Parathyroid adenoma (tissue), 2 donors: ENCODE measurements around the gene DUSP28.

Experiments used
- H2AFZ ChIP-seq: fragments of 300-600 bp; sonication (generic); one replicate; pipeline ENCODE4 v1.7.0; 2017; ENCODE audit warnings: antibody characterized with exemption, mild to moderate bottlenecking
- H3K27ac ChIP-seq: fragments of 300-600 bp; sonication (generic); one replicate; pipeline ENCODE4 v1.7.0; 2017
- H3K27me3 ChIP-seq: fragments of 300-600 bp; sonication (generic); one replicate; pipeline ENCODE4 v1.7.0; 2017; ENCODE audit warnings: low read length; ENCODE audit not compliant: control insufficient read depth, insufficient read depth
- H3K36me3 ChIP-seq: fragments of 300-600 bp; sonication (generic); one replicate; pipeline ENCODE4 v1.7.0; 2017; ENCODE audit warnings: low read length; ENCODE audit not compliant: control insufficient read depth, insufficient read depth
- H3K4me1 ChIP-seq: fragments of 300-600 bp; sonication (generic); one replicate; pipeline ENCODE4 v1.7.0; 2017; ENCODE audit warnings: control low read depth
- H3K4me2 ChIP-seq: fragments of 300-600 bp; sonication (generic); one replicate; pipeline ENCODE4 v1.7.0; 2017; ENCODE audit warnings: low read length
- H3K4me3 ChIP-seq: fragments of 300-600 bp; sonication (generic); one replicate; pipeline ENCODE4 v1.7.0; 2017; ENCODE audit warnings: low read depth, low read length
- H3K79me2 ChIP-seq: fragments of 300-600 bp; sonication (generic); one replicate; pipeline ENCODE4 v1.7.0; 2017; ENCODE audit warnings: control low read depth
- H3K9ac ChIP-seq: fragments of 300-600 bp; sonication (generic); one replicate; pipeline ENCODE4 v1.7.0; 2017; ENCODE audit warnings: mild to moderate bottlenecking
- H3K9me3 ChIP-seq: fragments of 300-600 bp; sonication (generic); one replicate; pipeline ENCODE4 v1.7.0; 2017; ENCODE audit warnings: low read length; ENCODE audit not compliant: control insufficient read depth
- CTCF ChIP-seq: fragments of 300-600 bp; sonication (generic); IDR thresholded peaks from one replicate; pipeline ENCODE4 v1.7.0; 2017; ENCODE audit warnings: antibody characterized with exemption, mild to moderate bottlenecking
- donor health status: primary hyperparathyroidism.

Gene DUSP28

DNA sequence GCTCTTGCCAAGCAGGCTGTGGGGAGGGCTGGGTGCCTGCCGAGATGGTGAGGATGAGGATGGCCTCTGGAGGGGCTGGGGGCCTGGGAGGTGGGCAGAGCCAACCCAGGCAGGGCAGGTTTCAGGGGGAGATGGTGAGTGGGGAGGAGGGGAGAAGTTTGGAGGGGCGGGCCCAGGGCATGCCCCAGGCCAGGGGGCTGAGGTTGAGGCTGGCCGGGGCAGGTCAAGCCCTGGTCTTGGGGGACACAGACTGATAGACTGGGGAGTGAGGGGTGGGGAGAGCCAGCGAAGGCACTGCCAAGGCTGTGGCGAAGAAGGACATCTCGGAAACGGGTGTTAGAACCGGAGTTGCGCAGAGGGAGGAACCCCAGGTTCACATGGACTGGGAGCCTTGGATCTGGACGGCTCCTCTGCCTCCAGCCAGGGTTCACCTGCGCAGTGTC, 39.0 kb downstream of the DUSP28 start:
- Histone ChIP-seq H3K4me1 (peaks cover 2% of the 10 kb centered on the region), H3K9me3 (no peaks in the 10 kb centered on the region), H3K36me3 (no peaks in the 10 kb centered on the region), H3K79me2 (no peaks in the 10 kb centered on the region), H2AFZ (no peak overlapping the region), H3K4me2 (no peak overlapping the region), H3K27ac (no peak overlapping the region), H3K9ac (no peak overlapping the region), H3K4me3 (no peak overlapping the region), H3K27me3 (no peaks in the 10 kb centered on the region)
- no peak for TF ChIP-seq CTCF

DNA sequence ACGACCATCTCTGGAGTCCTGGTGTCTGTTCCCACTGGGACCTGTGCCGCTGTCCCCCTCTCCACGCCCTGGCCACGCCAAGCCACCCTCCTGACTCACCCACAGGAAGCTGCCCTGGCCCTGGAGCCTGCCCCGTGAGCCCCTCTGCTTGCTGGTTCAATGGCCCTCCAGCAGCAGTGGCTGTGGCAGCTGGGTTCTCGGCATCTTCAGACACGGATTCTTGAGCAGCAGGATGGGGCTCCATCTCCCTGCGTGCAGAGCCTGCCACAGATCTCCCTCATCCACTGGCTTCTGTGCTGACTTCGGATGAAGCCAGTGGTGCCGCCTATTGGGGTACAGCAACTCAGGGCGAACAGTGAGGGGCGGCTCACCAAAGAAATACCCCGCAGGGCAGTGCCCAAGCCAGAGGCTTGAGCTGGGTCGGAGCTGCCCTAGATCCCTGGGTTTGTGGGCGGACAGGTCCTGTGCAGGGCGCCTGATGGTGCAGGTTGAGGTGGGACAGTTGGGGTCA, 40.3 kb downstream of the DUSP28 start:
- peaks cover 9% of the 10 kb centered on the region for H3K4me1 ChIP-seq
- no peak overlapping the region for H3K4me2 ChIP-seq
- H3K36me3 ChIP-seq = no peaks in the 10 kb centered on the region

DNA sequence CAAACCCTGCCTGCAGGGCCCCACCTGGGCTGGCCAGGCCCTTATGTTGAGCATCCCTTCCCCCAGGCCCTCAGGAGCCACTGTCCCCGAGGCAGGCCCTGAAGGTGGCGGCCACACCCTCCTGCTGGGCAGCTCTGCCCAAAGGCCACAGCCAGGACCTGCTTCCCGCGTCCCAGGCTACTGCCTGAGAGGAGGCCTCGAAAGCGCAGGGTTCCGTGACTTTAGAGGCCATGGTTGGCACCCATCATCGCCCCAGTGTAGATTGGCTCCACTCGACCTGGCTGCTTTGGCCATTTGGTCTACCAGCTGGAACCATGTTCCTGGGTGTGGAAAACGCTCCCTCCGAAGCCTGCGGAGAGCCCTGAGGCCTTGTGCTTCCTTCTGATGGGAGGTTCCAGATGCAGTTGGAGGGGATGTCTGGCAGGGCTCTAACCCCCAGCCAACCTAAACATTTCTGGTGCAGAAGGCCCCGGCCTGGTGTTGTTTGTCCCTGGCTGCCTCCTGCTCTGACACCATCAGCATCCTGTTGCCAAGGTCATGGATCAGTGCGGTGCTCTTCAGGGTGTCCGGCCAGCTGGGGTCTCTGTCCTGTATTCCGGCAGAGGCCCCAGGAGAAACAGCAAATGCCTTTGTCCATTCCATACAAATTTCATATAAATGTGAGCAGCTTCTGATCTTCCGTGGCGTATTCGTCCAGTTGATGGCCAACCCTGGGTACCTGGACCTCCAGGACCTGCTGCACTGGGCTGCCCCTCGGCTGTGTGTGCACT, 41.1 kb downstream of the DUSP28 start:
- H3K79me2 ChIP-seq = no peaks in the 10 kb centered on the region
- H3K27me3 ChIP-seq = no peaks in the 10 kb centered on the region
- no peaks in the 10 kb centered on the region for H3K9me3 ChIP-seq
- H3K36me3 ChIP-seq = no peaks in the 10 kb centered on the region
- H3K4me2 ChIP-seq = no peak overlapping the region
- H3K27ac ChIP-seq = no peak overlapping the region
- no peak overlapping the region for H3K9ac ChIP-seq
- no peak for TF ChIP-seq CTCF
- no peak overlapping the region for H2AFZ ChIP-seq
- H3K4me1 ChIP-seq = peaks cover 9% of the 10 kb centered on the region
- no peak overlapping the region for H3K4me3 ChIP-seq

More for the DNA sequence above, 40.3 kb downstream of the DUSP28 start:
- no peak overlapping the region for H3K27ac ChIP-seq
- H2AFZ ChIP-seq = no peak overlapping the region
- H3K9ac ChIP-seq = no peak overlapping the region
- no peak overlapping the region for H3K4me3 ChIP-seq
- H3K27me3 ChIP-seq = no peaks in the 10 kb centered on the region
- H3K79me2 ChIP-seq = no peaks in the 10 kb centered on the region
- no peaks in the 10 kb centered on the region for H3K9me3 ChIP-seq
- TF ChIP-seq CTCF = no peak

- Histone ChIP-seq H3K79me2 (no peaks in the 10 kb centered on the region), H3K9ac (no peak overlapping the region), H3K4me1 (peaks cover 9% of the 10 kb centered on the region), H3K27ac (no peak overlapping the region), H3K9me3 (no peaks in the 10 kb centered on the region), H3K4me3 (no peak overlapping the region), H2AFZ (no peak overlapping the region), H3K36me3 (no peaks in the 10 kb centered on the region), H3K27me3 (no peaks in the 10 kb centered on the region), H3K4me2 (no peak overlapping the region)
- TF ChIP-seq CTCF = no peak
Measured at GRCh38 chr2:240601831-240602160, 41.6 kb downstream of the DUSP28 start.
